Glutamatergic neuron (in vitro differentiated cells): ENCODE data around the gene CCDC14. TPM values are rescaled to one million over a fixed set of nuclear protein-coding genes. Genes with fewer than 3 reads are reported as not detected.
"Not testable (repeated sequence)": the region's sequence is repeated elsewhere in the genome, so short reads cannot be mapped to it uniquely, and the experiment has no call there.

Source experiments
- DNase-seq: peaks from one replicate; pipeline ENCODE4 v3.0.0; 2022
- H3K27ac Mint-ChIP-seq: one replicate; pipeline ENCODE4 v1.8.0; 2020; ENCODE audit warnings: mild to moderate bottlenecking, mixed read lengths, inconsistent platforms; ENCODE audit not compliant: unreplicated experiment
- H3K27me3 Mint-ChIP-seq: one replicate; pipeline ENCODE4 v1.8.0; 2020; ENCODE audit warnings: mild to moderate bottlenecking, moderate library complexity, mixed read lengths, inconsistent platforms; ENCODE audit not compliant: unreplicated experiment
- H3K36me3 Mint-ChIP-seq: one replicate; pipeline ENCODE4 v1.8.0; 2020; ENCODE audit warnings: mild to moderate bottlenecking, mixed read lengths, inconsistent platforms; ENCODE audit not compliant: unreplicated experiment
- H3K4me1 Mint-ChIP-seq: one replicate; pipeline ENCODE4 v1.8.0; 2020; ENCODE audit warnings: mild to moderate bottlenecking, low read depth, mixed read lengths, inconsistent platforms; ENCODE audit not compliant: unreplicated experiment
- H3K4me3 Mint-ChIP-seq: one replicate; pipeline ENCODE4 v1.8.0; 2020; ENCODE audit warnings: mild to moderate bottlenecking, mixed read lengths, inconsistent platforms; ENCODE audit not compliant: unreplicated experiment
- H3K9me3 Mint-ChIP-seq: one replicate; pipeline ENCODE4 v1.8.0; 2020; ENCODE audit warnings: mild to moderate bottlenecking, moderate library complexity, mixed read lengths, inconsistent platforms; ENCODE audit not compliant: unreplicated experiment
- CTCF ChIP-seq: fragments of 200-600 bp; sonication (generic); IDR thresholded peaks from one replicate; pipeline ENCODE4 v1.5.0; 2021; ENCODE audit not compliant: partially characterized antibody, unreplicated experiment
- total RNA-seq: library from RNA; stranded (reverse); fragmentation: NEBNext Ultra II Directional; extraction: Animal tissue kit (Norgen Biotek cat#: 25700); gene quantifications from one replicate; pipeline ENCODE4 v1.2.1, GENCODE V29; 2021; ENCODE audit not compliant: unreplicated experiment

CCDC14 gene
- total RNA-seq, 1 donor from 2014 or later = 84.6 TPM

GRCh38 chr3:123993818-123994217 lies 32.8 kb upstream of the CCDC14 start:
- TF ChIP-seq CTCF = no peak
- peaks cover 5% of the 10 kb centered on the region for H3K9me3 Mint-ChIP-seq
- H3K36me3 Mint-ChIP-seq = peaks cover 3% of the 10 kb centered on the region
- H3K27ac Mint-ChIP-seq = no peak overlapping the region
- no peaks in the 10 kb centered on the region for H3K4me1 Mint-ChIP-seq
- no peak for DNase-seq
- no peak overlapping the region for H3K4me3 Mint-ChIP-seq
- H3K27me3 Mint-ChIP-seq = peaks cover 2% of the 10 kb centered on the region

GRCh38 chr3:123991730-123992588 lies 30.9 kb upstream of the CCDC14 start, which contains the start of gene ROPN1:
Gene ROPN1, minus strand, starts transcription at chr3:123992124. Its CDS starts 11,643 bp downstream, at chr3:123980481.
- not testable (repeated sequence) for H3K4me1 Mint-ChIP-seq, H3K9me3 Mint-ChIP-seq, H3K27ac Mint-ChIP-seq, H3K27me3 Mint-ChIP-seq, DNase-seq, H3K36me3 Mint-ChIP-seq
- peak within 1 kb of the TSS; percentile 58 for H3K4me3 Mint-ChIP-seq

DNA sequence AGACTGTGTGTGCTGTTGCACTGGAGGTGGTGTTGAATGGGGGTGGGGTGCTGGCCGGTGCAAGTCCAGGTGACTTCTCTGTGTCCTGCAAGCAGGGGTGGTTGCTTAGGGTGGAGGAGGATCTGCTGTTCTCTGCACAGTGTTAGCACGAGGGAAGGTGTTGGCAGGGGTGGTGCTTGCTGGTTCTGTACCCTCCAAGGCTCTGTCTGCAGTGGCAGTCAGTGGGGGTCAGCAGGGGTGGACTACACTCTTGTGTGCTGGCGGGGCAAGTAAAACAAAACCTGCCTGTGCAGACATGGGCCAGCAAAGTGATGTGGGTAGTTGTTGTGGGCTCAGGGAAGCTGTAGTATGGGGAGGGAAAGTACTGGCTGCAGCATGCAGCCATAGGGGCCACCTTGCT lies 25.4 kb upstream of the CCDC14 start:
- no peak for TF ChIP-seq CTCF
- H3K9me3 Mint-ChIP-seq = peaks cover 2% of the 10 kb centered on the region
- H3K27me3 Mint-ChIP-seq = peaks cover 6% of the 10 kb centered on the region
- no peak overlapping the region for H3K4me3 Mint-ChIP-seq
- no peaks in the 10 kb centered on the region for H3K4me1 Mint-ChIP-seq
- H3K36me3 Mint-ChIP-seq = peaks cover 8% of the 10 kb centered on the region
- DNase-seq = no peak
- no peak overlapping the region for H3K27ac Mint-ChIP-seq

- peaks cover 6% of the 10 kb centered on the region for H3K27me3 Mint-ChIP-seq
Measured at GRCh38 chr3:123984957-123985356, 23.9 kb upstream of the CCDC14 start.

GRCh38 chr3:123984350-123984749 lies 23.3 kb upstream of the CCDC14 start:
- no peak overlapping the region for H3K27ac Mint-ChIP-seq
- H3K27me3 Mint-ChIP-seq = peaks cover 6% of the 10 kb centered on the region

More at GRCh38 chr3:123984957-123985356, 23.9 kb upstream of the CCDC14 start:
- no peak for DNase-seq
- no peaks in the 10 kb centered on the region for H3K4me1 Mint-ChIP-seq
- H3K36me3 Mint-ChIP-seq = peaks cover 8% of the 10 kb centered on the region
- no peak for TF ChIP-seq CTCF
- H3K9me3 Mint-ChIP-seq = peaks cover under 1% of the 10 kb centered on the region
- H3K4me3 Mint-ChIP-seq = no peak overlapping the region
- no peak overlapping the region for H3K27ac Mint-ChIP-seq

DNA sequence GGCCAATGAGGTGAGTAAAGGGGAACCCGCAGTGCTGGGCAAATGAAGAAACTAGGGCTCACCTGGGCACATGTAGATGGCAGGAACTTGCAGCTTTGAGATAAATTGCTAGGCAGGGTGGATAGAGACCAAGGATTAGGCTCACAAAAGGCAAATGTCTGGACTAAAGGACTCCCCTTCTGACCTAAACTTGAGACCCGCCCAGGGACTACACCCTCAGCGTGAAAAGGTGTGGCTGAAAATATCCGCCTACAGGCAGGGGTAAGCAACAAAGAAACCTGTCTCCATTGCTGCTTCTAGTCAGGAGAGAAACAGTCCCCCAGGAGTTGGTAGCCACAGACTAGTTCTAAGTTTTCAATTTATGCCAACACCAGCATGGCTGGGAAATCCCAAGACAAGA lies 20.3 kb upstream of the CCDC14 start:
- not testable (repeated sequence) for H3K4me3 Mint-ChIP-seq, H3K27ac Mint-ChIP-seq, H3K9me3 Mint-ChIP-seq, H3K27me3 Mint-ChIP-seq, H3K36me3 Mint-ChIP-seq, DNase-seq, H3K4me1 Mint-ChIP-seq

More at GRCh38 chr3:123984350-123984749, 23.3 kb upstream of the CCDC14 start:
- Mint-ChIP-seq H3K9me3 (no peaks in the 10 kb centered on the region), H3K4me1 (no peaks in the 10 kb centered on the region), H3K36me3 (peaks cover 8% of the 10 kb centered on the region), H3K4me3 (no peak overlapping the region)
- no peak for DNase-seq
- no peak for TF ChIP-seq CTCF
